WTC11 (cell line): ENCODE results near the gene MGMT.

ENCODE experiments used
- CTCF ChIP-seq: fragments of 200-600 bp; IDR thresholded peaks from 2 replicates; pipeline ENCODE4 v1.8.0; 2022; ENCODE audit warnings: antibody characterized with exemption
- ZNF317 ChIP-seq: sonication (generic); formaldehyde crosslinking; IDR thresholded peaks from 2 replicates; pipeline ENCODE4 v1.8.1; 2023; ENCODE audit warnings: low read depth, mild to moderate bottlenecking, moderate library complexity, missing genetic modification reagents, borderline replicate concordance

- TF ChIP-seq ZNF317 (peak; percentile 98), CTCF (no peak)
Measured at GRCh38 chr10:129586898-129587443, 119.9 kb downstream of the MGMT start.
